HG03432 (cell line): ENCODE data around the gene HEPHL1.
A peak's percentile ranks its signal among the peaks of the same experiment; 100 is the strongest.
"Not testable (repeated sequence)": the region's sequence is repeated elsewhere in the genome, so short reads cannot be mapped to it uniquely, and the experiment has no call there.

Source experiments
- ATAC-seq: cut with Tn5 transposase; IDR thresholded peaks from one replicate; pipeline ENCODE4 v1.9.1; 2021; ENCODE audit warnings: mild to moderate bottlenecking, moderate library complexity; ENCODE audit not compliant: unreplicated experiment

The HEPHL1 gene

DNA sequence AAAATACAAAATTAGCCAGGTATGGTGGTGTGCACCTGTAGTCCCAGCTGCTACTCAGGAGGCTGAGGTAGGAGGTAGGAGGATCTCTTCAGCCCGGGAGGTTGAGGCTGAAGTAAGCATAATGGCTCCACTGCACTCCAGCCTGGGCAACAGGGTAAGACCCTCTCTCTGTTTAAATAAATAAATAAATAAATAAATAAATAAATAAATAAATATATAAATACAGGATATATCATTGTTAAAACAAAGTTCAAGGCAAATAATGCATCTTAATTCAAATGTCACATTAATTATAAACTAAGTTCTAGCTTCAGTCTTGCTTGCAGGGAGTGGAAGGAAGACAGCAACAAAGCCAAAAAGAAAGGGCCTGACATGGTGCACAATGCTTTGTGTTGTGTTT is 63.0 kb downstream of the HEPHL1 start:
- ATAC-seq: no peak

- no peak for ATAC-seq
Observed at GRCh38 chr11:94088906-94089305, 67.8 kb downstream of the HEPHL1 start.

DNA sequence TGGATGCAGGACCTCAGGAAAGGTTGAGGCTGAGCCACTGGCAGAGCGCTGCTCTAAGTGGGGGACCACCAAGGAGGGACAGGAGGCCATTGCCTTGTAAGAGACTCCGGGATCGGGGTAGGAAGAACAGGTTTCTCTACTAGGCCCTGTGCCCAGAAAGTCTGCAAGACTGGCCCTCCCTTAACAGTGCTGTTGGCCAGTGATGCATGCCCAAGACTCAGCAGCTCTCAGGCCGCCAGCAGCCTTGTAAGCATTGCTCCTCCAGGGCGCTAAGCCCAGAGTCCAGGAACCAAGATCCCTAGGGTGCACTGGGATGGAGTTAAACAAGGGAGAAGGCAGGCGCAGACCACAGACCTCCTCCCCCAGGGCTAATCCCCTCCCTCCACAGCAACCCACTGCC is 68.2 kb downstream of the HEPHL1 start:
- ATAC-seq: no peak

DNA sequence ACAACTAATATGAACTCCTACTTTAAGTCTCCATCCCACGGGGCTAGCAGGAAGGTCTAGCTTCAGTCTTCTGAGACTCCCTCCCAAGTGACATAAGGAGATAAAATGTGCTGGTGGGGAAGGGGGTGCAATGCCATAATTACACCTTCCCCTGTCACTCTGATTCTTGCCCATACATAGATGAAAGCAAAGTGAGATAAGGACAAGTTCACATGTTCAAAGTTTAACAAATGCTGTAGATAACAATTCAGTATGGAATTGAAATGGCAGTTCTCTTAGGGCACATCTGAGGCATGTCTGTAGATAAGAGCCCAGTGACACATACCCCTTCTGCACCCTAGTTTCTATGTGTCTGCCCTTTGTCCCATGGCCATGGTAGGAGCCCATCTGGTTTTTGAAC is 69.2 kb downstream of the HEPHL1 start:
- ATAC-seq: no peak

GRCh38 chr11:94091091-94091490 is 69.9 kb downstream of the HEPHL1 start:
- ATAC-seq: no peak

DNA sequence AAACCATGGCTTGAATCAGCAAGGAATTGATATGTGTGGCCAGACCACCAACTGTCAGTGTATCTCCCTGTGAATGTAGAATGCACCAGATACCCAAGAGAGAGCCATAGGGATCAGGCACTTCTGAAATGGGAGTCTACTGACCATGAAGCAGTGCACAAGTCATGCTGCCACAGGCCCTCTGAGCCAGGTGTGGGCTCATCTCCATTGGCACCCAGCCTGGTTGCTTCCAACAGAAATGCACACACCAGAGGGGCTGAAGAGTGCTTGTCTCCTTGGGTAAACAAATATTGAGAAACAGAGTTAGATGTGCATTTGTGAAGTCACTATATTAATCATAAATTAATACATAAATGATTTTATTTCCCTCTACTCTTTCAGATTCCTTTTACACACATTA is 79.1 kb downstream of the HEPHL1 start:
- no peak for ATAC-seq

- no peak for ATAC-seq
Observed at GRCh38 chr11:94103471-94103870, 82.3 kb downstream of the HEPHL1 start.

- no peak for ATAC-seq
Observed at GRCh38 chr11:94104734-94105133, 83.6 kb downstream of the HEPHL1 start.

DNA sequence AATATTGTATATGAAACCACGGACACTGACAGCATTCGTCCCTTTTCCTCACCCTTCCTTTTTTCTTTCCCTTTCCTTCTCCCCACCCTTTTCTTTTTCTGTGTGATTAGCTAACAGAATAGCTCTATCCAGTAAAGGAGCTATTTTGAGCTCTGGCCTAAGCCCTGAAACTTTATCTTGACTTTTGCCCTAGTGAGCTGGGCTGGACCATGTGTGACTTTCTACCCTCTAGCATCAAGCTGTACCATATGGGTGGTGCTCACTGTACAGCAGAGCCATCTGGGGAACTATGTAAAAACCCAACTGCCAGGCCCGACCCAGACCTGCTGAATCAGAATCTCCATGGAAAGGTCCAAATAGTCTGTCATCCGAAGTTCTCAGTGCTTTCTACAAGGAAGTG is 85.6 kb downstream of the HEPHL1 start:
- no peak for ATAC-seq

GRCh38 chr11:94107363-94107762 is 86.2 kb downstream of the HEPHL1 start:
- ATAC-seq: no peak

DNA sequence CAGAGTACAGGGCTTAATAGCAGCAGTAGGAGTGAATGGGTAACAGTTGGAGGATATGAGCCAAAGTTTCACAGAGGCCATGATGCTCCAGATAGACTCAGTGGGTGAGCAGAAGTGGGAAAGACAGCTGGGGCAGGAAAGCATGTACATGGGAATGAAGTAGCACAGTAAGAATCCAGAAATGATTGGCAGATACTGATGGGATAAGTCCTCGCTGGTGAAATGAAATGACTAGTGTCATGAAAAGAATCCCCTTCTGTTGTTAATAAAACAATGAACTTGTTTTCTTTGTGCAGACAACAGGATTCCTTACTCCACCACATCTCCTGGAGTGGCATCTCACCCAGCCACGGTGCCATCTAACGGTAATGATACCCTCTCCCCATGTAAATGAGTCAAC is 90.1 kb downstream of the HEPHL1 start:
- ATAC-seq: no peak

- no peak for ATAC-seq
Observed at GRCh38 chr11:94111660-94112059, 90.5 kb downstream of the HEPHL1 start.

DNA sequence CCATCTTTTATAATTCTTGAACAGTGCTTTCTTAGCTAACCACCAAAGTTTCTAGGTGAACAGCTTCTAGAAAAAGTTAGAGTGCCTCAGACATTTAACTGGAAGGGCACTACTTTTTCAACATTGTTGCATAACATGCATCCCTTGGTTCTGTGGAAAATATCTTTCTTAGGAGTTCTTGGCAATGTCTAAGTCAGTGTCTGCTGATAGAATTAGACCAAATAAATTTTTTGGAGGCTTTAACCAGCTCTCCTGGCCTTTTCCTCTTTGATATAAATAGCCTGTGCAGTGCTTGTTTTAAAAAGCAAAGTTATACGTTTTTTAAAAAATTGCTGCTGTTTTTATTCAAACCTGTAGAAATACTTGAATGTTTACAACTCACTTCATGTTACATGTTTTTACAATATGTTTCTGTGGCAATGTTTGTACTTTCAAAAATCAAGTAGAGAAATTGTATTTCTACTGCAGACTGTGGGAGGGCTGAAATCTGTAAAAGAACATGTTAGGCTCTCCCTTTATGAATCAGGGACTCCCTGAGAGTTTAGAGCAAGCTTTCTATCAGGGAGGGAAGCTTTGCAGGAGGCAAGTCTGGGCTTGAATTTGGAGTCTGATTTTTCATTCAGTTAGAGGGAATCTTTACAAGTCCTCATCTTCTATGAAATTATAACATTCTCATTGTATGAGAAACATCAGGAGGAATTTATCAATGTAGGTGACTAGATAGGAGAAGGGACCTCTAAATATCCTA is 91.2 kb downstream of the HEPHL1 start:
- ATAC-seq: no peak

- ATAC-seq: no peak
Observed at GRCh38 chr11:94117197-94117574, 96.0 kb downstream of the HEPHL1 start.

GRCh38 chr11:94117871-94118270 is 96.7 kb downstream of the HEPHL1 start:
- ATAC-seq: no peak

DNA sequence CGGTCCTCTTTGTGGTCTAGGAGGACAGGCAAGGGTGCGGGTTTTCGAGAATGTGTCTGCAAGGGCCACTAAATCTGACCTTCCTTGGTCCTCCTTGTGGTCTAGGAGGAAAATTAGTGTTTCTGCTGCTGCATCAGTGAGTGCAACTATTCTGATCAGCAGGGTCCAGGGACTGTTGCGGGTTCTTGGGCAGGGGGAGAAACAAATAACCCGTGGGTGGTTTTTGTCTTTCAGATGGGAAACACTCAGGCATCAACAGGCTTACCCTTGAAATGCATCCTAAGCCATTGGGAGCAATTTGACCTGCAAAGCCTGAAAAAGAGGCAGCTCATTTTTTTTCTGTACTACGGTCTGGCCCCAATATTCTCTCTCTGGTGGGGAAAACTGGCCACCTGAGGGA is 98.5 kb downstream of the HEPHL1 start:
- ATAC-seq: not testable (repeated sequence)

- ATAC-seq: not testable (repeated sequence)
Observed at GRCh38 chr11:94120516-94120915, 99.4 kb downstream of the HEPHL1 start.

DNA sequence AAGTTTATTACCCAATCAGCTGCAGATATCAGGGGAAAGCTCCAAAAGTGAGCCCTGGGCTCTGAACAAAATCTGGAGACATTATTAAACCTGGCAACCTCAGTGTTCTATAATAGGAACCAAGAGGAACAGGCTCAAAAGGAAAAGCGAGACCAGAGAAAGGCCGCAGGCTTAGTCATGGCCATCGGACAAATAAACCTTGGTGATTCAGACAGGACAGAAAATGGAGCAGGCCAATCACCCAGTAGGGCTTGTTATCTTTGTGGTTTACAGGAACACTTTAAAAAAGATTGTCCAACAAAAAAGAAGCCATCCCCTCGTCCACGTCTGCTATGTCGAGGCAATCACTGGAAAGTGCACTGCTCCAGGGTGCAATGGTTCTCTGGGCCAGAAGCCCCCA is 99.8 kb downstream of the HEPHL1 start:
- ATAC-seq: no peak

GRCh38 chr11:94125407-94126115 is 104.4 kb downstream of the HEPHL1 start:
- no peak for ATAC-seq

GRCh38 chr11:94127638-94128037 is 106.5 kb downstream of the HEPHL1 start:
- ATAC-seq: no peak

GRCh38 chr11:94128291-94128745 is 107.2 kb downstream of the HEPHL1 start:
- peak; percentile 21 for ATAC-seq

GRCh38 chr11:94128746-94129511 is 107.8 kb downstream of the HEPHL1 start, which contains the start of gene PANX1:
PANX1 (plus strand) TSS chr11:94128841; CDS start chr11:94129313, 472 bp downstream.
- peak; percentile 87 for ATAC-seq
